HFF-Myc (cell line): ENCODE measurements around the gene VEGFC.

Source experiments
- DNase-seq: peaks from one replicate; pipeline ENCODE4 v3.0.0-alpha.2; 2011; ENCODE audit warnings: low read depth; ENCODE audit errors: extremely low read depth
- H3K4me3 ChIP-seq: replicated peaks from 2 replicates; pipeline ENCODE4 v1.5.1; 2011; ENCODE audit warnings: low read depth, mild to moderate bottlenecking, control low read depth, low read length
- CTCF ChIP-seq: IDR thresholded peaks from 2 replicates; pipeline ENCODE4 v1.5.1; 2012; ENCODE audit warnings: mild to moderate bottlenecking, low read depth, low read length, control low read depth; ENCODE audit errors: missing control alignments

The VEGFC gene

GRCh38 chr4:176774852-176775251 lies 17.9 kb downstream of the VEGFC start:
- no peak for DNase-seq
- no peak overlapping the region for H3K4me3 ChIP-seq
- TF ChIP-seq CTCF, result no peak

- peak; percentile 71 for DNase-seq
- TF ChIP-seq CTCF, result no peak
- no peak overlapping the region for H3K4me3 ChIP-seq
Measured at GRCh38 chr4:176769514-176769913, 23.2 kb downstream of the VEGFC start.

- no peak for TF ChIP-seq CTCF
- no peak for DNase-seq
- H3K4me3 ChIP-seq, result no peak overlapping the region
Measured at GRCh38 chr4:176767183-176767582, 25.5 kb downstream of the VEGFC start.

- no peak overlapping the region for H3K4me3 ChIP-seq
- TF ChIP-seq CTCF, result no peak
- DNase-seq, result no peak
Measured at GRCh38 chr4:176762661-176763308, 29.9 kb downstream of the VEGFC start.

- no peak for DNase-seq
- TF ChIP-seq CTCF, result no peak
Measured at GRCh38 chr4:176761872-176762271, 30.9 kb downstream of the VEGFC start.

GRCh38 chr4:176760471-176760870 lies 32.3 kb downstream of the VEGFC start:
- no peak overlapping the region for H3K4me3 ChIP-seq
- TF ChIP-seq CTCF, result no peak
- no peak for DNase-seq

More at GRCh38 chr4:176761872-176762271, 30.9 kb downstream of the VEGFC start:
- no peak overlapping the region for H3K4me3 ChIP-seq

- H3K4me3 ChIP-seq, result no peak overlapping the region
- no peak for TF ChIP-seq CTCF
- no peak for DNase-seq
Measured at GRCh38 chr4:176758731-176759130, 34.0 kb downstream of the VEGFC start.
